ENCODE data around the gene NRXN3.

The NRXN3 gene

DNA sequence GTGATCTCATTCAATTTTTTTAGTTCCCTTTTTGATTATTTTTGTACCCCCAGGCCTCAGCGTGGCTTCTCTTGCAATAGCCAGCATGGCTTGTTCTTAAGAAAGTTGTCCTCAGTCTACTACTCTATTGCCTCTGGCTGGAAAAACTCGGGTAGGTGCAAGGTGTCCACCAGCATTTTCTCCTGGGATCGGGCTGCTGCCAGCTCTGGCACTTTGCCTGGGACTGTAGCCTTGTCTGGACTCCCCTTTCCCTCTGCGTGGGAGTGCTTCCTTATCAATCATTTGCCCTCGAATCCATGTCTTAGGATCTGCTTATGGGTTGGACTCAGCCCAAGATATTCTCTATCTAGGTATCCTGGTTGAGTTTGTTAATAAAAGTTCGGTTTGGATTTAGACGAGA, 1267.8 kb downstream of the NRXN3 start:
- WGBS (ENCODE audit: insufficient coverage), result 84% methylated on average over 5 of the region's 7 CpGs
- no peaks in the 10 kb centered on the region for H3K4me1 ChIP-seq (ENCODE audit: control extremely low read depth in 1 of 4, control insufficient read depth in 4 of 4, insufficient read depth in 4 of 4, low read length in 3 of 4)
- H3K27me3 ChIP-seq (replicated peaks in 2 of 5; ENCODE audit: control insufficient read depth in 4 of 5, insufficient read depth in 5 of 5, low read length in 4 of 5), result peaks cover 0 to 2% (median 0%) of the 10 kb centered on the region in 5 experiments
- H3K27ac ChIP-seq (ENCODE audit: insufficient read depth in 1 of 2, low read depth in 1 of 2, low read length in 2 of 2, poor library complexity in 1 of 2, severe bottlenecking in 2 of 2), result no peak overlapping the region
- H3K36me3 ChIP-seq (ENCODE audit: control insufficient read depth in 4 of 4, insufficient read depth in 4 of 4, low read length in 3 of 4), result no peaks in the 10 kb centered on the region
- no peak overlapping the region for H3K4me3 ChIP-seq (ENCODE audit: control insufficient read depth in 1 of 7, extremely low read depth in 1 of 7, insufficient read depth in 4 of 7, low read depth in 2 of 7, low read length in 6 of 7)
- H3K9me3 ChIP-seq (ENCODE audit: control extremely low read depth in 1 of 5, control insufficient read depth in 4 of 5, insufficient read depth in 2 of 5, low read depth in 1 of 5, low read length in 4 of 5), result no peaks in the 10 kb centered on the region
- ChIA-PET CTCF (no interaction called here), POLR2A (no interaction called here)
- DNase-seq, result no peak

- 100% methylated on average over 2 of the region's 3 CpGs for WGBS (ENCODE audit: insufficient coverage)
- no peak for DNase-seq
- Histone ChIP-seq H3K27ac (ENCODE audit: insufficient read depth in 1 of 2, low read depth in 1 of 2, low read length in 2 of 2, poor library complexity in 1 of 2, severe bottlenecking in 2 of 2) (no peak overlapping the region), H3K27me3 (replicated peaks in 2 of 5; ENCODE audit: control insufficient read depth in 4 of 5, insufficient read depth in 5 of 5, low read length in 4 of 5) (peaks cover 0 to 3% (median 0%) of the 10 kb centered on the region in 5 experiments), H3K9me3 (ENCODE audit: control extremely low read depth in 1 of 5, control insufficient read depth in 4 of 5, insufficient read depth in 2 of 5, low read depth in 1 of 5, low read length in 4 of 5) (no peaks in the 10 kb centered on the region), H3K4me3 (ENCODE audit: control insufficient read depth in 1 of 7, extremely low read depth in 1 of 7, insufficient read depth in 4 of 7, low read depth in 2 of 7, low read length in 6 of 7) (no peak overlapping the region), H3K36me3 (ENCODE audit: control insufficient read depth in 4 of 4, insufficient read depth in 4 of 4, low read length in 3 of 4) (no peaks in the 10 kb centered on the region), H3K4me1 (ENCODE audit: control extremely low read depth in 1 of 4, control insufficient read depth in 4 of 4, insufficient read depth in 4 of 4, low read length in 3 of 4) (no peaks in the 10 kb centered on the region)
- POLR2A ChIA-PET, result no interaction called here
- CTCF ChIA-PET, result no interaction called here
Observed at GRCh38 chr14:79438696-79439342, 1268.6 kb downstream of the NRXN3 start.

DNA sequence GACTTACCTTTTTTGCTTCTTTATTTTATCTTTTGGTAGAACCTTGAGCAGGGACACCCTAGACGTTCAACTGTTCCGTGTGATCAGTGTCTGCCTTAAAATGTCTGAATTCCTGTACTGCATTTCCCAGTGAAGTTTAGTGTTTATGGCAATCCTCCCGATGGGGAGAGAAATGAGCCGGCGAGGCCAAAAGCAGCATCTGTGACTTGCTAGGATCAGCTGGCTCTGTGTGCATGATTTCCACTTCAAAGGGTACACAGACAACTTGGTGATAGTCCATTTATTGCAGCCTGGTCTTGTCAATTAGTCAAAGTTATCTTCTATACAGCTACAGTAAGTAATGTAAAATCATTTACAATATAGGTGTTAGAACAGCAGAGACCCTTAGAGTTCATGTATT, 1272.6 kb downstream of the NRXN3 start:
- H3K4me3 ChIP-seq (ENCODE audit: control insufficient read depth in 1 of 7, extremely low read depth in 1 of 7, insufficient read depth in 4 of 7, low read depth in 2 of 7, low read length in 6 of 7), result no peak overlapping the region
- H3K4me1 ChIP-seq (ENCODE audit: control extremely low read depth in 1 of 4, control insufficient read depth in 4 of 4, insufficient read depth in 4 of 4, low read length in 3 of 4), result no peaks in the 10 kb centered on the region
- CTCF ChIA-PET, result interaction anchor here (0.6 kb wide), 1 partner anchor 13 kb away, joined by 3 read pairs; no protein-coding TSS in a partner anchor
- peaks cover 0 to 3% (median 0%) of the 10 kb centered on the region in 5 experiments for H3K27me3 ChIP-seq (replicated peaks in 2 of 5; ENCODE audit: control insufficient read depth in 4 of 5, insufficient read depth in 5 of 5, low read length in 4 of 5)
- no peaks in the 10 kb centered on the region for H3K9me3 ChIP-seq (ENCODE audit: control extremely low read depth in 1 of 5, control insufficient read depth in 4 of 5, insufficient read depth in 2 of 5, low read depth in 1 of 5, low read length in 4 of 5)
- no peak overlapping the region for H3K27ac ChIP-seq (ENCODE audit: insufficient read depth in 1 of 2, low read depth in 1 of 2, low read length in 2 of 2, poor library complexity in 1 of 2, severe bottlenecking in 2 of 2)
- no peak for DNase-seq
- H3K36me3 ChIP-seq (ENCODE audit: control insufficient read depth in 4 of 4, insufficient read depth in 4 of 4, low read length in 3 of 4), result no peaks in the 10 kb centered on the region
- POLR2A ChIA-PET, result no interaction called here
- WGBS (ENCODE audit: insufficient coverage), result 89% methylated on average over 5 of the region's 5 CpGs

- Histone ChIP-seq H3K4me1 (ENCODE audit: control extremely low read depth in 1 of 4, control insufficient read depth in 4 of 4, insufficient read depth in 4 of 4, low read length in 3 of 4) (no peaks in the 10 kb centered on the region), H3K4me3 (ENCODE audit: control insufficient read depth in 1 of 7, extremely low read depth in 1 of 7, insufficient read depth in 4 of 7, low read depth in 2 of 7, low read length in 6 of 7) (no peak overlapping the region), H3K27ac (ENCODE audit: insufficient read depth in 1 of 2, low read depth in 1 of 2, low read length in 2 of 2, poor library complexity in 1 of 2, severe bottlenecking in 2 of 2) (no peak overlapping the region), H3K9me3 (ENCODE audit: control extremely low read depth in 1 of 5, control insufficient read depth in 4 of 5, insufficient read depth in 2 of 5, low read depth in 1 of 5, low read length in 4 of 5) (no peaks in the 10 kb centered on the region), H3K36me3 (ENCODE audit: control insufficient read depth in 4 of 4, insufficient read depth in 4 of 4, low read length in 3 of 4) (no peaks in the 10 kb centered on the region), H3K27me3 (replicated peaks in 2 of 5; ENCODE audit: control insufficient read depth in 4 of 5, insufficient read depth in 5 of 5, low read length in 4 of 5) (peaks cover 0 to 3% (median 0%) of the 10 kb centered on the region in 5 experiments)
- POLR2A ChIA-PET, result no interaction called here
- CTCF ChIA-PET, result no interaction called here
- no peak for DNase-seq
Observed at GRCh38 chr14:79443602-79444001, 1273.4 kb downstream of the NRXN3 start.

DNA sequence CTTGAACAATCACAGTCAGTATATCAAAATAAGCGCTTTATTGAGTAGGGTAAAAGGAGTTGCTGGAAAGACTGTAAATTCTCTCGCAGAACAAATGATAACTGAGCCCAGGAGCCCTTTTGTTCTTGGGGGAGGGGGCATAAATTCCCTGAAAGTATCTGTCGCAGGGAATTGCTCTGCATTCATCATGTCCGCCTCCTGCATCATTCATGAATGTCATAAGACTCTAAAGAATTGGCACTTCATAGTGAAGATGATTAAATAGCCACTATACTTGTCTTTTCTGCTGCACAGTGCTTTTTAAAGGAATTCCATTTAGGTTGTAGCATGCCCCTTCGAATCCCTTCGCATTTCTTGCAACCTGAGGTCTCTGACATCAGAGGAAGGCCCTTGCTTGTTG, 1278.8 kb downstream of the NRXN3 start:
- CTCF ChIA-PET, result no interaction called here
- no peaks in the 10 kb centered on the region for H3K9me3 ChIP-seq (ENCODE audit: control extremely low read depth in 1 of 5, control insufficient read depth in 4 of 5, insufficient read depth in 2 of 5, low read depth in 1 of 5, low read length in 4 of 5)
- POLR2A ChIA-PET, result no interaction called here
- WGBS (ENCODE audit: insufficient coverage), result 100% methylated on average over 3 of the region's 6 CpGs
- H3K36me3 ChIP-seq (ENCODE audit: control insufficient read depth in 4 of 4, insufficient read depth in 4 of 4, low read length in 3 of 4), result no peaks in the 10 kb centered on the region
- H3K27me3 ChIP-seq (replicated peaks in 2 of 5; ENCODE audit: control insufficient read depth in 4 of 5, insufficient read depth in 5 of 5, low read length in 4 of 5), result no peaks in the 10 kb centered on the region
- no peaks in the 10 kb centered on the region for H3K4me1 ChIP-seq (ENCODE audit: control extremely low read depth in 1 of 4, control insufficient read depth in 4 of 4, insufficient read depth in 4 of 4, low read length in 3 of 4)
- no peak overlapping the region for H3K4me3 ChIP-seq (ENCODE audit: control insufficient read depth in 1 of 7, extremely low read depth in 1 of 7, insufficient read depth in 4 of 7, low read depth in 2 of 7, low read length in 6 of 7)
- H3K27ac ChIP-seq (ENCODE audit: insufficient read depth in 1 of 2, low read depth in 1 of 2, low read length in 2 of 2, poor library complexity in 1 of 2, severe bottlenecking in 2 of 2), result no peak overlapping the region
- DNase-seq, result no peak

GRCh38 chr14:79451601-79452000, 1281.4 kb downstream of the NRXN3 start:
- WGBS (ENCODE audit: insufficient coverage), result 76% methylated on average over 3 of the region's 3 CpGs
- CTCF ChIA-PET, result no interaction called here
- H3K36me3 ChIP-seq (ENCODE audit: control insufficient read depth in 4 of 4, insufficient read depth in 4 of 4, low read length in 3 of 4), result no peaks in the 10 kb centered on the region
- H3K4me1 ChIP-seq (ENCODE audit: control extremely low read depth in 1 of 4, control insufficient read depth in 4 of 4, insufficient read depth in 4 of 4, low read length in 3 of 4), result no peaks in the 10 kb centered on the region
- H3K9me3 ChIP-seq (ENCODE audit: control extremely low read depth in 1 of 5, control insufficient read depth in 4 of 5, insufficient read depth in 2 of 5, low read depth in 1 of 5, low read length in 4 of 5), result no peaks in the 10 kb centered on the region
- POLR2A ChIA-PET, result no interaction called here
- no peak overlapping the region for H3K4me3 ChIP-seq (ENCODE audit: control insufficient read depth in 1 of 7, extremely low read depth in 1 of 7, insufficient read depth in 4 of 7, low read depth in 2 of 7, low read length in 6 of 7)
- DNase-seq, result no peak
- H3K27me3 ChIP-seq (replicated peaks in 2 of 5; ENCODE audit: control insufficient read depth in 4 of 5, insufficient read depth in 5 of 5, low read length in 4 of 5), result no peaks in the 10 kb centered on the region
- H3K27ac ChIP-seq (ENCODE audit: insufficient read depth in 1 of 2, low read depth in 1 of 2, low read length in 2 of 2, poor library complexity in 1 of 2, severe bottlenecking in 2 of 2), result no peak overlapping the region

DNA sequence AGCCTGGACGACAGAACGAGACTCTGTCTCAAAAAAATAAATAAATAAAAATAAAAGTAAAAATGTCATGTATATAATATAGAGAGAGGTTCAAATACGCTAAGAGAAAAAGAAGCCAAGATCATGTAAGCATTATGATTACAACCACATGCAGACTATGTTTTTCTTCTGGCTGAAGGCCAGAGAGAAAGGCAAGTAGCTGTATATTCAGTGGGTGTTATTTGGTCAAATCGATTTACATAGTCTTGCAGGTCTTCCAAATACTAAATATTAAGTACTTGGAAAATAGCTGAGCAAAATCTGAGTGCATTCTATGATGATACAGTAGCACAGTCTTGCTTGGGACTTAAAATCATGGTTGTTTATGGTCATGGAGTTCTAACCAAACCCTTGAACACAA, 1283.1 kb downstream of the NRXN3 start:
- no CpG with 5 or more reads among the region's 4 CpGs for WGBS (ENCODE audit: insufficient coverage)
- Histone ChIP-seq H3K36me3 (ENCODE audit: control insufficient read depth in 4 of 4, insufficient read depth in 4 of 4, low read length in 3 of 4) (no peaks in the 10 kb centered on the region), H3K27me3 (replicated peaks in 2 of 5; ENCODE audit: control insufficient read depth in 4 of 5, insufficient read depth in 5 of 5, low read length in 4 of 5) (no peaks in the 10 kb centered on the region), H3K4me1 (ENCODE audit: control extremely low read depth in 1 of 4, control insufficient read depth in 4 of 4, insufficient read depth in 4 of 4, low read length in 3 of 4) (no peaks in the 10 kb centered on the region), H3K4me3 (ENCODE audit: control insufficient read depth in 1 of 7, extremely low read depth in 1 of 7, insufficient read depth in 4 of 7, low read depth in 2 of 7, low read length in 6 of 7) (no peak overlapping the region), H3K9me3 (ENCODE audit: control extremely low read depth in 1 of 5, control insufficient read depth in 4 of 5, insufficient read depth in 2 of 5, low read depth in 1 of 5, low read length in 4 of 5) (no peaks in the 10 kb centered on the region), H3K27ac (ENCODE audit: insufficient read depth in 1 of 2, low read depth in 1 of 2, low read length in 2 of 2, poor library complexity in 1 of 2, severe bottlenecking in 2 of 2) (no peak overlapping the region)
- no peak for DNase-seq
- CTCF ChIA-PET, result no interaction called here
- POLR2A ChIA-PET, result no interaction called here

All from common myeloid progenitor, CD34-positive (primary cell).